Endothelial cell of umbilical vein (primary cell): ENCODE measurements around the gene DMD. TPM values are rescaled to one million over a fixed set of nuclear protein-coding genes. Genes with fewer than 3 reads are reported as not detected.

Source experiments
- BruUV-seq: library from RNA; stranded (reverse); fragments of 400-500 nt; replicated peaks from 2 replicates; lab custom pipeline; 2021; lab: Mats Ljungman, UMichigan
- CTCF ChIA-PET: fragments of 300-600, 350-600 bp; sonication (Branson Sonifier 250); formaldehyde crosslinking; loops from one replicate; lab custom pipeline; 2021; ENCODE audit warnings: antibody characterized with exemption, inconsistent platforms; lab: Charles Lee
- POLR2A ChIA-PET: fragments of 300-600, 350-600 bp; sonication (Branson Sonifier 250); formaldehyde crosslinking; loops from one replicate; lab custom pipeline; 2021; ENCODE audit warnings: antibody characterized with exemption, inconsistent platforms; lab: Charles Lee
- DNase-seq: peaks from one replicate; pipeline ENCODE4 v3.0.0-alpha.2; 2011; ENCODE audit warnings: low read depth, low spot score
- FAIRE-seq: peaks from 2 replicates; lab custom pipeline; 2011; peaks lifted over from hg19 to GRCh38; lab: Jason Lieb, UNC
- H2AFZ ChIP-seq: 2 replicates; pipeline ENCODE4 v1.6.0; 2012; ENCODE audit warnings: low read depth, low read length, control low read depth, inconsistent platforms
- H3K27ac ChIP-seq: 2 replicates; pipeline ENCODE4 v1.5.1; 2011; ENCODE audit warnings: low read depth, mild to moderate bottlenecking, control low read depth, low read length, moderate library complexity; ENCODE audit not compliant: insufficient read depth
- H3K27me3 ChIP-seq, 2 experiments: 2 replicates each; pipeline versions ENCODE4 v1.6.0 to v1.6.1; 2011; ENCODE audit warnings: low read length in 2 of 2, mixed read lengths in 1 of 2; ENCODE audit not compliant: control insufficient read depth in 2 of 2, insufficient read depth in 2 of 2
- H3K36me3 ChIP-seq, 2 experiments: 2 replicates in 1 of 2; 3 replicates in 1 of 2; pipeline ENCODE4 v1.5.1; 2011; ENCODE audit warnings: low read length in 2 of 2, mild to moderate bottlenecking in 1 of 2, moderate library complexity in 1 of 2; ENCODE audit not compliant: control insufficient read depth in 2 of 2, insufficient read depth in 2 of 2; ENCODE audit errors: extremely low read depth in 1 of 2
- H3K4me1 ChIP-seq: 3 replicates; pipeline ENCODE4 v1.5.1; 2011; ENCODE audit warnings: mild to moderate bottlenecking, low read length; ENCODE audit not compliant: control insufficient read depth, insufficient read depth; ENCODE audit errors: extremely low read depth
- H3K4me2 ChIP-seq: 2 replicates; pipeline ENCODE4 v1.6.1; 2011; ENCODE audit warnings: low read length, control low read depth, mixed read lengths; ENCODE audit not compliant: insufficient read depth
- H3K4me3 ChIP-seq, 3 experiments: fragments of 200-600 bp in 1 of 3; sonication (generic), shearing (Covaris generic) in 1 of 3; replicated peaks in 1 of 3; 2 replicates each; pipeline ENCODE4 v1.5.1; 2011 to 2016; ENCODE audit warnings: control low read depth in 3 of 3, low read length in 3 of 3, mild to moderate bottlenecking in 2 of 3, inconsistent platforms in 1 of 3, low read depth in 1 of 3, moderate library complexity in 1 of 3; ENCODE audit not compliant: insufficient read depth in 1 of 3
- H3K79me2 ChIP-seq: 2 replicates; pipeline ENCODE4 v1.6.0; 2012; ENCODE audit warnings: low read length, inconsistent platforms; ENCODE audit not compliant: control insufficient read depth, insufficient read depth
- H3K9ac ChIP-seq: replicated peaks from 2 replicates; pipeline ENCODE3; 2011; ENCODE audit warnings: low read length, control low read depth; ENCODE audit not compliant: insufficient read depth; ENCODE audit errors: extremely low read depth
- H3K9me1 ChIP-seq: replicated peaks from 3 replicates; pipeline ENCODE4 v1.6.0; 2011; ENCODE audit warnings: mild to moderate bottlenecking, low read length; ENCODE audit not compliant: control insufficient read depth, insufficient read depth; ENCODE audit errors: extremely low read depth
- H3K9me3 ChIP-seq: replicated peaks from 2 replicates; pipeline ENCODE4 v1.5.1; 2012; ENCODE audit warnings: low read length, inconsistent platforms; ENCODE audit not compliant: control insufficient read depth, insufficient read depth
- H4K20me1 ChIP-seq: replicated peaks from 2 replicates; pipeline ENCODE3; 2011; ENCODE audit warnings: mild to moderate bottlenecking, low read length; ENCODE audit not compliant: control insufficient read depth, insufficient read depth; ENCODE audit errors: extremely low read depth
- EZH2 ChIP-seq: IDR thresholded peaks from 2 replicates; pipeline ENCODE4 v1.6.1; 2012; ENCODE audit warnings: borderline replicate concordance, low read depth, mild to moderate bottlenecking, moderate library complexity, low read length, inconsistent platforms; ENCODE audit not compliant: severe bottlenecking
- FOS ChIP-seq: IDR thresholded peaks from 2 replicates; pipeline ENCODE4 v1.6.1; 2011; ENCODE audit warnings: mild to moderate bottlenecking, low read length, moderate library complexity, borderline replicate concordance; ENCODE audit not compliant: insufficient read depth
- MYC ChIP-seq: IDR thresholded peaks from one replicate; pipeline ENCODE4 v1.6.1; 2011; ENCODE audit warnings: mild to moderate bottlenecking, low read depth, low read length
- POLR2A ChIP-seq: IDR thresholded peaks from 2 replicates; pipeline ENCODE4 v1.6.1; 2012; ENCODE audit warnings: low read depth, mild to moderate bottlenecking, control low read depth, low read length
- POLR2AphosphoS5 ChIP-seq: IDR thresholded peaks from 2 replicates; pipeline ENCODE4 v1.6.1; 2012; ENCODE audit warnings: low read depth, mild to moderate bottlenecking, control low read depth, low read length, moderate library complexity; ENCODE audit not compliant: insufficient read depth
- dilution Hi-C: fragments of 300-500 bp; cut with MboI; formaldehyde crosslinking; loops from one replicate; pipeline ENCODE4 v1.15.0; 2019; ENCODE audit warnings: low sequenced_read_pairs; ENCODE audit not compliant: extremely low pct_ligation_motif_present
- intact Hi-C: fragments of 100-400 bp; cut with micrococcal nuclease; formaldehyde crosslinking; loops from one replicate; pipeline ENCODE4 v1.10.0; 2022
- polyA plus RNA-seq, 4 experiments: library from polyadenylated mRNA; depleted of rRNA in 3 of 4; stranded (reverse) in 3 of 4; unstranded in 1 of 4; fragments of >200 nt; gene quantifications; 2 replicates each; pipeline versions ENCODE4 v1.2.1 to v1.2.3, GENCODE V29; 2011 to 2012; ENCODE audit warnings: missing spikeins in 1 of 4
- total RNA-seq: library from RNA; stranded (reverse); gene quantifications from 2 replicates; pipeline ENCODE4 v1.2.3, GENCODE V29; 2021
- TF ChIP-seq, protein P1 (sequence below), 2 donors: IDR thresholded peaks; 1 replicate in 1 of 2; 2 replicates in 1 of 2; pipeline ENCODE4 v1.5.1; 2011; ENCODE audit warnings: low read length in 2 of 2, mild to moderate bottlenecking in 2 of 2, moderate library complexity in 2 of 2, control low read depth in 1 of 2, inconsistent platforms in 1 of 2, low read depth in 1 of 2; ENCODE audit not compliant: insufficient read depth in 1 of 2; ENCODE audit errors: extremely low read depth in 1 of 2
- TF ChIP-seq, protein P2 (sequence below): IDR thresholded peaks from 2 replicates; pipeline ENCODE4 v1.6.1; 2011; ENCODE audit not compliant: insufficient read depth, insufficient read length

Gene DMD
- total and polyA plus RNA-seq, 2 donors (not counting 3 experiments of a cell fraction or from before 2014, with no cell fraction given): 7.3 to 9.0 TPM

DNA sequence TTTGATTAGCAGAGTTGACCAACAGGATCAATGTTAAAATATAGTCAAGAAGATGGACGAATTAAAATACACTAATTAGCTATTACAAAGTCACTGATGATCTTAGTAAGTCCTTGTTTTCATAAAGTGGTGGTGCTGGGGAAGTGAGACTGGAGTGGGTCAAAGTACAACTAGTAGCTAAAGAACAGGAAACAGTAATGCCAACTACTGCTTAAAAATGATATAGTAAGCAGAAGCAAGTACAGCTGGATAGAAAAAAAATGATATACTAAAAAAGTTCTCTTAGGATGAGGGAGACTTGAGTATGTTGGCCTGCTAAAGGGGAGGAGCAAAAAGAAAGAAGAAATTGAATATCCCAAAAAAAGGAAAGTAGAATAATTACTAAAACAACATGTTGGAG, 1558.7 kb downstream of the DMD start:
- H3K4me1 ChIP-seq: no peaks in the 10 kb centered on the region
- FAIRE-seq (no peak), DNase-seq (no peak)
- no peak overlapping the region for H3K4me3 ChIP-seq
- TF ChIP-seq EZH2 (no peak), POLR2AphosphoS5 (no peak), FOS (no peak), MYC (no peak), POLR2A (no peak)
- TF ChIP-seq, protein P1, sequence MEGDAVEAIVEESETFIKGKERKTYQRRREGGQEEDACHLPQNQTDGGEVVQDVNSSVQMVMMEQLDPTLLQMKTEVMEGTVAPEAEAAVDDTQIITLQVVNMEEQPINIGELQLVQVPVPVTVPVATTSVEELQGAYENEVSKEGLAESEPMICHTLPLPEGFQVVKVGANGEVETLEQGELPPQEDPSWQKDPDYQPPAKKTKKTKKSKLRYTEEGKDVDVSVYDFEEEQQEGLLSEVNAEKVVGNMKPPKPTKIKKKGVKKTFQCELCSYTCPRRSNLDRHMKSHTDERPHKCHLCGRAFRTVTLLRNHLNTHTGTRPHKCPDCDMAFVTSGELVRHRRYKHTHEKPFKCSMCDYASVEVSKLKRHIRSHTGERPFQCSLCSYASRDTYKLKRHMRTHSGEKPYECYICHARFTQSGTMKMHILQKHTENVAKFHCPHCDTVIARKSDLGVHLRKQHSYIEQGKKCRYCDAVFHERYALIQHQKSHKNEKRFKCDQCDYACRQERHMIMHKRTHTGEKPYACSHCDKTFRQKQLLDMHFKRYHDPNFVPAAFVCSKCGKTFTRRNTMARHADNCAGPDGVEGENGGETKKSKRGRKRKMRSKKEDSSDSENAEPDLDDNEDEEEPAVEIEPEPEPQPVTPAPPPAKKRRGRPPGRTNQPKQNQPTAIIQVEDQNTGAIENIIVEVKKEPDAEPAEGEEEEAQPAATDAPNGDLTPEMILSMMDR (IDR thresholded peaks at IDR 0.05; ENCODE audit: extremely low read depth in 1 of 2, insufficient read depth in 1 of 2, low read depth in 1 of 2, low read length in 2 of 2): no peak
- TF ChIP-seq, protein P2, sequence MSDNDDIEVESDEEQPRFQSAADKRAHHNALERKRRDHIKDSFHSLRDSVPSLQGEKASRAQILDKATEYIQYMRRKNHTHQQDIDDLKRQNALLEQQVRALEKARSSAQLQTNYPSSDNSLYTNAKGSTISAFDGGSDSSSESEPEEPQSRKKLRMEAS: no peak
- H3K27ac ChIP-seq: no peak overlapping the region
- H3K27me3 ChIP-seq: no peaks in the 10 kb centered on the region
- no peaks in the 10 kb centered on the region for H3K36me3 ChIP-seq
- no peaks in the 10 kb centered on the region for H4K20me1 ChIP-seq
- ChIA-PET POLR2A (no interaction called here), CTCF (interaction anchor here (1.0 kb wide), 1 partner anchor 439 kb away, joined by 3 read pairs; no protein-coding TSS in a partner anchor)
- no peak overlapping the region for H2AFZ ChIP-seq
- H3K9me3 ChIP-seq: no peaks in the 10 kb centered on the region
- dilution Hi-C loops (no loop called here), intact Hi-C loops (loop anchor here (10.0 kb wide), 2 partner anchors 158 to 918 kb away; no protein-coding TSS in a partner anchor)
- no TSS peak for BruUV-seq
- no peak overlapping the region for H3K9ac ChIP-seq
- H3K9me1 ChIP-seq: no peaks in the 10 kb centered on the region
- no peaks in the 10 kb centered on the region for H3K79me2 ChIP-seq
- H3K4me2 ChIP-seq: no peak overlapping the region
